Keratinocyte (primary cell): ENCODE measurements around the gene STK4. TPM values are rescaled to one million over a fixed set of nuclear protein-coding genes. Genes with fewer than 3 reads are reported as not detected.

Experiments
- DNase-seq: peaks from one replicate; pipeline ENCODE4 v3.0.0-alpha.2; 2011; ENCODE audit warnings: low read depth, missing footprints, low spot score
- FAIRE-seq: peaks from 2 replicates; lab custom pipeline; 2011; peaks lifted over from hg19 to GRCh38; lab: Jason Lieb, UNC
- H2AFZ ChIP-seq: 2 replicates; pipeline ENCODE4 v1.6.0; 2012; ENCODE audit warnings: low read length, control low read depth, inconsistent platforms; ENCODE audit not compliant: control insufficient read depth
- H3K27ac ChIP-seq: 2 replicates; pipeline ENCODE4 v1.5.1; 2011; ENCODE audit warnings: low read length; ENCODE audit not compliant: control insufficient read depth, insufficient read depth
- H3K27me3 ChIP-seq: 3 replicates; pipeline ENCODE4 v1.6.0; 2011; ENCODE audit warnings: low read length; ENCODE audit not compliant: control insufficient read depth, insufficient read depth; ENCODE audit errors: extremely low read depth
- H3K36me3 ChIP-seq, 2 experiments: 2 replicates in 1 of 2; 3 replicates in 1 of 2; pipeline ENCODE4 v1.5.1; 2011; ENCODE audit warnings: low read length in 2 of 2, mild to moderate bottlenecking in 1 of 2; ENCODE audit not compliant: control insufficient read depth in 2 of 2, insufficient read depth in 2 of 2; ENCODE audit errors: extremely low read depth in 1 of 2
- H3K4me1 ChIP-seq: 3 replicates; pipeline ENCODE4 v1.5.1; 2011; ENCODE audit warnings: low read length; ENCODE audit not compliant: control insufficient read depth, insufficient read depth; ENCODE audit errors: extremely low read depth
- H3K4me2 ChIP-seq: 3 replicates; pipeline ENCODE4 v1.6.0; 2011; ENCODE audit warnings: low read depth, low read length; ENCODE audit not compliant: control insufficient read depth, insufficient read depth; ENCODE audit errors: extremely low read depth
- H3K4me3 ChIP-seq, 3 experiments: fragments of 200-600 bp in 1 of 3; sonication (generic) in 1 of 3; 2 replicates in 2 of 3; 3 replicates in 1 of 3; pipeline ENCODE4 v1.5.1; 2011 to 2016; ENCODE audit warnings: low read length in 3 of 3, mild to moderate bottlenecking in 3 of 3, control low read depth in 2 of 3, inconsistent platforms in 1 of 3, low read depth in 1 of 3, mixed read lengths in 1 of 3, mixed run types in 1 of 3, moderate library complexity in 1 of 3; ENCODE audit not compliant: control insufficient read depth in 2 of 3, insufficient read depth in 2 of 3; ENCODE audit errors: extremely low read depth in 1 of 3
- H3K79me2 ChIP-seq: 2 replicates; pipeline ENCODE4 v1.6.0; 2012; ENCODE audit warnings: low read length; ENCODE audit not compliant: control insufficient read depth, insufficient read depth
- H3K9ac ChIP-seq: 3 replicates; pipeline ENCODE4 v1.6.0; 2011; ENCODE audit warnings: low read length; ENCODE audit not compliant: control insufficient read depth, insufficient read depth; ENCODE audit errors: extremely low read depth
- H3K9me1 ChIP-seq: 3 replicates; pipeline ENCODE4 v1.6.0; 2011; ENCODE audit warnings: low read length; ENCODE audit not compliant: control insufficient read depth, insufficient read depth; ENCODE audit errors: extremely low read depth
- H3K9me3 ChIP-seq: 2 replicates; pipeline ENCODE4 v1.5.1; 2012; ENCODE audit warnings: low read depth, low read length; ENCODE audit not compliant: control insufficient read depth
- H4K20me1 ChIP-seq: 3 replicates; pipeline ENCODE4 v1.6.0; 2011; ENCODE audit warnings: low read length; ENCODE audit not compliant: control insufficient read depth, insufficient read depth; ENCODE audit errors: extremely low read depth
- EZH2 ChIP-seq: IDR thresholded peaks from one replicate; pipeline ENCODE4 v1.6.1; 2012; ENCODE audit warnings: inconsistent platforms, mild to moderate bottlenecking, low read length, moderate library complexity
- dilution Hi-C: fragments of 300-500 bp; cut with MboI; formaldehyde crosslinking; loops from one replicate; pipeline ENCODE4 v1.7.0; 2020; ENCODE audit warnings: low sequenced_read_pairs; ENCODE audit not compliant: extremely low pct_ligation_motif_present
- polyA plus RNA-seq, 5 experiments: library from polyadenylated mRNA; depleted of rRNA in 3 of 5; stranded (reverse) in 3 of 5; stranded (forward) in 1 of 5; unstranded in 1 of 5; fragments of >200 nt; gene quantifications; 1 replicate in 1 of 5; 2 replicates in 3 of 5; 3 replicates in 1 of 5; pipeline versions ENCODE4 v1.2.1 to v1.2.3, GENCODE V29; 2011 to 2012; ENCODE audit warnings: missing spikeins in 2 of 5, low read depth in 1 of 5, low replicate concordance in 1 of 5
- TF ChIP-seq, protein P1 (sequence below), 3 experiments: IDR thresholded peaks in 1 of 3; conservative IDR thresholded peaks in 1 of 3; optimal IDR thresholded peaks in 1 of 3; 2 replicates in 2 of 3; 3 replicates in 1 of 3; pipeline versions ENCODE3 to v1.5.1; 2011; ENCODE audit warnings: low read length in 3 of 3, mild to moderate bottlenecking in 3 of 3, moderate library complexity in 2 of 3, control low read depth in 1 of 3, inconsistent platforms in 1 of 3; ENCODE audit not compliant: insufficient read depth in 2 of 3; ENCODE audit errors: extremely low read depth in 1 of 3

The STK4 gene
- polyA plus RNA-seq, 1 donor (not counting 4 experiments of a cell fraction or from before 2014, with no cell fraction given) = 30.5 TPM

DNA sequence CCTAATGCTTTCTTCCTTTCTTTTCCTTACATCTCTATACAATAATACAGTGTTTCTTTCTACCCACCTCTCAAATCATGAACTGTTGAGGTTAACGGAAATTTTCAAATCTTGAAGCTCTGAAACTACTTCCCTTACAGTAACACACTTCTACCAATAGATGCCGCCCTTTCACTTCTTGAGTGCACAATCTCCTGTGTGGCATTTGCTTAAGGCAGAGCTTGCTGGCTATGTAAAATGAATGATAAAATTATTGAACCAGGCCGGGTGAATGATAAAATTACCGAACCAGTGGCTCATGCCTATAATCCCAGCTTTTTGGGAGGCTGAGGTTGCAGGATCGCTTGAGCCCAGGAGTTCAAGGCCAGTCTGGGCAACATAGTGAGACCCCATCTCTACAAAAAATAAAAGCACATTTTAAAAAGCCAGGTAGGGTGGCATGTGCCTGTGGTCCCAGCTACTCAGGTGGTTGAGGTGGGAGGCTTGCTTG is 77.8 kb downstream of the STK4 start:
- Histone ChIP-seq H3K9me1 (no peaks in the 10 kb centered on the region), H3K9me3 (no peaks in the 10 kb centered on the region), H3K9ac (peak overlapping the region; percentile 55), H2AFZ (no peak overlapping the region), H4K20me1 (no peaks in the 10 kb centered on the region), H3K27me3 (no peaks in the 10 kb centered on the region), H3K36me3 (peaks cover 0 to 3% of the 10 kb centered on the region in 2 experiments), H3K4me3 (peak overlapping the region in 1 of 3 experiments; percentile 10), H3K4me2 (peak overlapping the region; percentile 62), H3K27ac (peak overlapping the region; percentile 80), H3K4me1 (peaks cover 37% of the 10 kb centered on the region), H3K79me2 (peaks cover 7% of the 10 kb centered on the region)
- DNase-seq (peak; percentile 59), FAIRE-seq (peak; percentile 92)
- dilution Hi-C loops = no loop called here
- TF ChIP-seq, protein P1, sequence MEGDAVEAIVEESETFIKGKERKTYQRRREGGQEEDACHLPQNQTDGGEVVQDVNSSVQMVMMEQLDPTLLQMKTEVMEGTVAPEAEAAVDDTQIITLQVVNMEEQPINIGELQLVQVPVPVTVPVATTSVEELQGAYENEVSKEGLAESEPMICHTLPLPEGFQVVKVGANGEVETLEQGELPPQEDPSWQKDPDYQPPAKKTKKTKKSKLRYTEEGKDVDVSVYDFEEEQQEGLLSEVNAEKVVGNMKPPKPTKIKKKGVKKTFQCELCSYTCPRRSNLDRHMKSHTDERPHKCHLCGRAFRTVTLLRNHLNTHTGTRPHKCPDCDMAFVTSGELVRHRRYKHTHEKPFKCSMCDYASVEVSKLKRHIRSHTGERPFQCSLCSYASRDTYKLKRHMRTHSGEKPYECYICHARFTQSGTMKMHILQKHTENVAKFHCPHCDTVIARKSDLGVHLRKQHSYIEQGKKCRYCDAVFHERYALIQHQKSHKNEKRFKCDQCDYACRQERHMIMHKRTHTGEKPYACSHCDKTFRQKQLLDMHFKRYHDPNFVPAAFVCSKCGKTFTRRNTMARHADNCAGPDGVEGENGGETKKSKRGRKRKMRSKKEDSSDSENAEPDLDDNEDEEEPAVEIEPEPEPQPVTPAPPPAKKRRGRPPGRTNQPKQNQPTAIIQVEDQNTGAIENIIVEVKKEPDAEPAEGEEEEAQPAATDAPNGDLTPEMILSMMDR (optimal IDR thresholded peaks at IDR 0.05 in 1 of 3, IDR thresholded peaks at IDR 0.05 in 1 of 3, conservative IDR thresholded peaks at IDR 0.05 in 1 of 3; ENCODE audit: extremely low read depth in 1 of 3, insufficient read depth in 2 of 3, low read length in 3 of 3) = peak; percentile 63 to 91 (median 72)
- no peak for TF ChIP-seq EZH2

DNA sequence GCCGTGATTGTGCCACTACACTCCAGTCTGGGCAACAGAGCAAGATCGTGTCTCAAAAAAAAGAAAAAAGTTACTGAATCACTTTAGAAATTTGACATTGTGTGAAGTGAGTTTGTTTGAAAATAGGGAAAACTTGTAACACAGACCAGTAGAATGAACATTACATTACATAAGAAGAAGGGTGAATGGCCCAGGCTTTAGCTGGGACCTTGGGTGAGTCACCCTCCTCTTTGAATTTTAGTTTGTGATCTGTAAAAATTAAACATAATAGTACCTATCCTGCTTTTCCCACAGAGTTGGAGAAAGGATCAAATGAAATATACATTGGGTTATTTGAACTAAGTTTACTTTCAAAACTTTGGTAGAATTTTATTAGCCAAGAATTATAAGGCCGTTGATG is 78.3 kb downstream of the STK4 start:
- H3K4me1 ChIP-seq = peaks cover 35% of the 10 kb centered on the region
- H2AFZ ChIP-seq = no peak overlapping the region
- H4K20me1 ChIP-seq = no peaks in the 10 kb centered on the region
- H3K9ac ChIP-seq = peak overlapping the region; percentile 55
- H3K9me1 ChIP-seq = no peaks in the 10 kb centered on the region
- peak overlapping the region; percentile 62 for H3K4me2 ChIP-seq
- H3K4me3 ChIP-seq = no peak overlapping the region
- dilution Hi-C loops = no loop called here
- peaks cover 7% of the 10 kb centered on the region for H3K79me2 ChIP-seq
- H3K27ac ChIP-seq = peak overlapping the region; percentile 80
- DNase-seq (no peak), FAIRE-seq (no peak)
- H3K9me3 ChIP-seq = no peaks in the 10 kb centered on the region
- no peaks in the 10 kb centered on the region for H3K27me3 ChIP-seq
- H3K36me3 ChIP-seq = peaks cover 0 to 3% of the 10 kb centered on the region in 2 experiments
- TF ChIP-seq EZH2 = no peak
- TF ChIP-seq, protein P1 (optimal IDR thresholded peaks at IDR 0.05 in 1 of 3, IDR thresholded peaks at IDR 0.05 in 1 of 3, conservative IDR thresholded peaks at IDR 0.05 in 1 of 3; ENCODE audit: extremely low read depth in 1 of 3, insufficient read depth in 2 of 3, low read length in 3 of 3) = no peak
